HepG2 (cell line): ENCODE results near the gene GPR65. TPM values are rescaled to one million over a fixed set of nuclear protein-coding genes. Genes with fewer than 3 reads are reported as not detected.

Experiments
- CSRNP2 ChIP-seq: sonication (generic); formaldehyde crosslinking; conservative IDR thresholded peaks from 2 replicates; pipeline ENCODE4 v1.8.0; 2022; ENCODE audit warnings: low read depth, missing genetic modification reagents
- MED1 ChIP-seq: sonication (generic); formaldehyde crosslinking; IDR thresholded peaks from 2 replicates; pipeline ENCODE4 v1.4.0; 2020; ENCODE audit warnings: missing genetic modification reagents
- MEF2D ChIP-seq: sonication (generic); formaldehyde crosslinking; IDR thresholded peaks from 2 replicates; pipeline ENCODE4 v1.5.1; 2020; ENCODE audit warnings: mild to moderate bottlenecking, missing genetic modification reagents
- MLXIP ChIP-seq: sonication (generic); formaldehyde crosslinking; IDR thresholded peaks from 2 replicates; pipeline ENCODE4 v1.9.0; 2021; ENCODE audit warnings: missing genetic modification reagents, borderline replicate concordance
- MZF1 ChIP-seq: sonication (generic); formaldehyde crosslinking; IDR thresholded peaks from 2 replicates; pipeline ENCODE4 v1.8.1; 2023; ENCODE audit warnings: mild to moderate bottlenecking, missing genetic modification reagents, borderline replicate concordance
- NCOA2 ChIP-seq: sonication (generic); formaldehyde crosslinking; IDR thresholded peaks from 2 replicates; pipeline ENCODE4 v1.8.0; 2022; ENCODE audit warnings: inconsistent platforms
- NFATC3 ChIP-seq: sonication (generic); formaldehyde crosslinking; IDR thresholded peaks from 2 replicates; pipeline ENCODE4 v1.5.1; 2020; ENCODE audit warnings: mild to moderate bottlenecking, missing genetic modification reagents
- NFE2L1 ChIP-seq: sonication (generic); formaldehyde crosslinking; IDR thresholded peaks from 2 replicates; pipeline ENCODE4 v1.4.0; 2020; ENCODE audit warnings: missing genetic modification reagents, mild to moderate bottlenecking, borderline replicate concordance
- SMAD3 ChIP-seq: sonication (generic); formaldehyde crosslinking; IDR thresholded peaks from 2 replicates; pipeline ENCODE4 v1.4.0; 2020; ENCODE audit warnings: missing genetic modification reagents
- SOX5 ChIP-seq: IDR thresholded peaks from 2 replicates; pipeline ENCODE4 v1.6.1; 2016; ENCODE audit warnings: borderline replicate concordance
- SP4 ChIP-seq: sonication (generic); formaldehyde crosslinking; IDR thresholded peaks from 2 replicates; pipeline ENCODE4 v1.8.1; 2023; ENCODE audit warnings: mild to moderate bottlenecking, missing genetic modification reagents
- ZFP36L1 ChIP-seq: sonication (generic); formaldehyde crosslinking; IDR thresholded peaks from 2 replicates; pipeline ENCODE4 v1.8.0; 2022; ENCODE audit warnings: mild to moderate bottlenecking, missing genetic modification reagents, moderate library complexity
- ZNF282 ChIP-seq: fragments of 450-650 bp; IDR thresholded peaks from 2 replicates; pipeline ENCODE4 v1.6.1; 2018; ENCODE audit not compliant: partially characterized antibody
- ZNF777 ChIP-seq: sonication (generic); formaldehyde crosslinking; IDR thresholded peaks from 2 replicates; pipeline ENCODE4 v1.4.0; 2020; ENCODE audit warnings: missing genetic modification reagents
- ZNF878 ChIP-seq: sonication (generic); formaldehyde crosslinking; IDR thresholded peaks from 2 replicates; pipeline ENCODE4 v1.8.1; 2023; ENCODE audit warnings: mild to moderate bottlenecking, missing genetic modification reagents, moderate library complexity
- polyA plus RNA-seq, 8 experiments: library from polyadenylated mRNA; depleted of rRNA in 3 of 8; stranded (reverse) in 7 of 8; unstranded in 1 of 8; fragments of >200 nt; fragmentation: Illumina TruSeq in 4 of 8; extraction: Trizol in 4 of 8; gene quantifications; 2 replicates each; pipeline versions ENCODE4 v1.2.1 to v1.2.3, GENCODE V29; 2011 to 2016; ENCODE audit warnings: low read depth in 4 of 8, missing spikeins in 1 of 8, mixed read lengths in 1 of 8; ENCODE audit not compliant: insufficient read depth in 1 of 8
- total RNA-seq, 5 experiments: library from RNA; depleted of rRNA; stranded (reverse); fragments of >200 nt; fragmentation: Illumina TruSeq; extraction: Trizol; gene quantifications; 2 replicates each; pipeline ENCODE4 v1.2.3, GENCODE V29; 2016; ENCODE audit warnings: low read depth in 1 of 5
- TF ChIP-seq, protein P1 (sequence below): sonication (generic); formaldehyde crosslinking; IDR thresholded peaks from 2 replicates; pipeline ENCODE4 v1.5.1; 2020; ENCODE audit warnings: missing genetic modification reagents, mild to moderate bottlenecking, borderline replicate concordance
- TF ChIP-seq, protein P2 (sequence below): sonication (generic); formaldehyde crosslinking; conservative IDR thresholded peaks from 2 replicates; pipeline ENCODE4 v1.8.1; 2023; ENCODE audit warnings: missing genetic modification reagents
- TF ChIP-seq, protein P3 (sequence below): sonication (generic); formaldehyde crosslinking; IDR thresholded peaks from 2 replicates; pipeline ENCODE4 v1.4.0; 2020; ENCODE audit warnings: missing genetic modification reagents

Gene GPR65
- total and polyA plus RNA-seq, 2 of the 13 experiments (the other 11 are each of a cell fraction or from before 2014, with no cell fraction given), result not detected

- no peak for TF ChIP-seq ZNF282
- TF ChIP-seq MLXIP (CRISPR knock-in tag), result no peak
- TF ChIP-seq, protein P1, sequence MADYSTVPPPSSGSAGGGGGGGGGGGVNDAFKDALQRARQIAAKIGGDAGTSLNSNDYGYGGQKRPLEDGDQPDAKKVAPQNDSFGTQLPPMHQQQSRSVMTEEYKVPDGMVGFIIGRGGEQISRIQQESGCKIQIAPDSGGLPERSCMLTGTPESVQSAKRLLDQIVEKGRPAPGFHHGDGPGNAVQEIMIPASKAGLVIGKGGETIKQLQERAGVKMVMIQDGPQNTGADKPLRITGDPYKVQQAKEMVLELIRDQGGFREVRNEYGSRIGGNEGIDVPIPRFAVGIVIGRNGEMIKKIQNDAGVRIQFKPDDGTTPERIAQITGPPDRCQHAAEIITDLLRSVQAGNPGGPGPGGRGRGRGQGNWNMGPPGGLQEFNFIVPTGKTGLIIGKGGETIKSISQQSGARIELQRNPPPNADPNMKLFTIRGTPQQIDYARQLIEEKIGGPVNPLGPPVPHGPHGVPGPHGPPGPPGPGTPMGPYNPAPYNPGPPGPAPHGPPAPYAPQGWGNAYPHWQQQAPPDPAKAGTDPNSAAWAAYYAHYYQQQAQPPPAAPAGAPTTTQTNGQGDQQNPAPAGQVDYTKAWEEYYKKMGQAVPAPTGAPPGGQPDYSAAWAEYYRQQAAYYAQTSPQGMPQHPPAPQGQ (CRISPR knock-in tag), result no peak
- TF ChIP-seq SOX5, result 0 out of 2 replicates have a peak, but pooled peaks have one; percentile 10
- TF ChIP-seq MZF1, result no peak
- no peak for TF ChIP-seq SMAD3 (CRISPR knock-in tag)
- TF ChIP-seq, protein P2, sequence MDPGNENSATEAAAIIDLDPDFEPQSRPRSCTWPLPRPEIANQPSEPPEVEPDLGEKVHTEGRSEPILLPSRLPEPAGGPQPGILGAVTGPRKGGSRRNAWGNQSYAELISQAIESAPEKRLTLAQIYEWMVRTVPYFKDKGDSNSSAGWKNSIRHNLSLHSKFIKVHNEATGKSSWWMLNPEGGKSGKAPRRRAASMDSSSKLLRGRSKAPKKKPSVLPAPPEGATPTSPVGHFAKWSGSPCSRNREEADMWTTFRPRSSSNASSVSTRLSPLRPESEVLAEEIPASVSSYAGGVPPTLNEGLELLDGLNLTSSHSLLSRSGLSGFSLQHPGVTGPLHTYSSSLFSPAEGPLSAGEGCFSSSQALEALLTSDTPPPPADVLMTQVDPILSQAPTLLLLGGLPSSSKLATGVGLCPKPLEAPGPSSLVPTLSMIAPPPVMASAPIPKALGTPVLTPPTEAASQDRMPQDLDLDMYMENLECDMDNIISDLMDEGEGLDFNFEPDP, result no peak
- TF ChIP-seq NFE2L1 (CRISPR knock-in tag), result no peak
- no peak for TF ChIP-seq MED1
- peak; percentile 59; the same call in 1 of the 2 replicates for TF ChIP-seq NCOA2 (CRISPR knock-in tag)
- no peak for TF ChIP-seq SP4
- no peak for TF ChIP-seq MEF2D (CRISPR knock-in tag)
- TF ChIP-seq ZNF878 (CRISPR knock-in tag), result no peak
- TF ChIP-seq ZNF777, result no peak
- no peak for TF ChIP-seq ZFP36L1 (CRISPR knock-in tag)
- TF ChIP-seq NFATC3 (CRISPR knock-in tag), result no peak
- TF ChIP-seq CSRNP2 (CRISPR knock-in tag), result no peak
- TF ChIP-seq, protein P3, sequence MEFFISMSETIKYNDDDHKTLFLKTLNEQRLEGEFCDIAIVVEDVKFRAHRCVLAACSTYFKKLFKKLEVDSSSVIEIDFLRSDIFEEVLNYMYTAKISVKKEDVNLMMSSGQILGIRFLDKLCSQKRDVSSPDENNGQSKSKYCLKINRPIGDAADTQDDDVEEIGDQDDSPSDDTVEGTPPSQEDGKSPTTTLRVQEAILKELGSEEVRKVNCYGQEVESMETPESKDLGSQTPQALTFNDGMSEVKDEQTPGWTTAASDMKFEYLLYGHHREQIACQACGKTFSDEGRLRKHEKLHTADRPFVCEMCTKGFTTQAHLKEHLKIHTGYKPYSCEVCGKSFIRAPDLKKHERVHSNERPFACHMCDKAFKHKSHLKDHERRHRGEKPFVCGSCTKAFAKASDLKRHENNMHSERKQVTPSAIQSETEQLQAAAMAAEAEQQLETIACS, result no peak
Measured at GRCh38 chr14:87995500-87996290, 9.2 kb upstream of the GPR65 start (continued).
